Colonic mucosa (tissue), 4 donors: ENCODE data around the gene SPATA31C1. TPM values are rescaled to one million over a fixed set of nuclear protein-coding genes. Genes with fewer than 3 reads are reported as not detected.
A peak's percentile ranks its signal among the peaks of the same experiment; 100 is the strongest.

Experiments used
- DNase-seq: peaks from one replicate; pipeline ENCODE4 v3.0.0-alpha.2; 2020
- H3K27ac ChIP-seq: fragments of 200-600 bp; one replicate; pipeline ENCODE4 v1.8.0; 2021
- H3K27me3 ChIP-seq: fragments of 200-600 bp; one replicate; pipeline ENCODE4 v1.8.0; 2021
- H3K36me3 ChIP-seq: fragments of 200-600 bp; one replicate; pipeline ENCODE4 v1.8.0; 2021
- H3K4me1 ChIP-seq: fragments of 200-600 bp; one replicate; pipeline ENCODE4 v1.8.0; 2021; ENCODE audit warnings: mild to moderate bottlenecking
- H3K4me3 ChIP-seq: fragments of 200-600 bp; one replicate; pipeline ENCODE4 v1.8.0; 2021
- H3K9ac ChIP-seq, 2 donors: one replicate each; pipeline ENCODE4 v1.7.0; 2013; ENCODE audit warnings: control low read depth in 2 of 2, low read depth in 2 of 2, low read length in 2 of 2
- H3K9me3 ChIP-seq: fragments of 200-600 bp; one replicate; pipeline ENCODE4 v1.8.0; 2021
- CTCF ChIP-seq: fragments of 200-600 bp; IDR thresholded peaks from one replicate; pipeline ENCODE4 v1.8.0; 2022; ENCODE audit warnings: antibody characterized with exemption, mild to moderate bottlenecking
- intact Hi-C: fragments of 100-400 bp; cut with DNase I; formaldehyde crosslinking; loops from one replicate; pipeline ENCODE4 v1.14.1; 2022
- total RNA-seq, 2 donors: library from RNA; stranded (reverse); fragmentation: NEBNext Ultra II Directional in 1 of 2; extraction: Animal tissue kit (Norgen Biotek cat#: 25700) in 1 of 2; gene quantifications; one replicate each; pipeline ENCODE4 v1.2.1, GENCODE V29; 2021
- donor health status: healthy.
- donor health status: DM: no; HTN: no; CAD: no.
- donor health status: DM: no; HTN: no; CAD: no.

The SPATA31C1 gene
- total RNA-seq, 2 donors from 2014 or later = not detected

DNA sequence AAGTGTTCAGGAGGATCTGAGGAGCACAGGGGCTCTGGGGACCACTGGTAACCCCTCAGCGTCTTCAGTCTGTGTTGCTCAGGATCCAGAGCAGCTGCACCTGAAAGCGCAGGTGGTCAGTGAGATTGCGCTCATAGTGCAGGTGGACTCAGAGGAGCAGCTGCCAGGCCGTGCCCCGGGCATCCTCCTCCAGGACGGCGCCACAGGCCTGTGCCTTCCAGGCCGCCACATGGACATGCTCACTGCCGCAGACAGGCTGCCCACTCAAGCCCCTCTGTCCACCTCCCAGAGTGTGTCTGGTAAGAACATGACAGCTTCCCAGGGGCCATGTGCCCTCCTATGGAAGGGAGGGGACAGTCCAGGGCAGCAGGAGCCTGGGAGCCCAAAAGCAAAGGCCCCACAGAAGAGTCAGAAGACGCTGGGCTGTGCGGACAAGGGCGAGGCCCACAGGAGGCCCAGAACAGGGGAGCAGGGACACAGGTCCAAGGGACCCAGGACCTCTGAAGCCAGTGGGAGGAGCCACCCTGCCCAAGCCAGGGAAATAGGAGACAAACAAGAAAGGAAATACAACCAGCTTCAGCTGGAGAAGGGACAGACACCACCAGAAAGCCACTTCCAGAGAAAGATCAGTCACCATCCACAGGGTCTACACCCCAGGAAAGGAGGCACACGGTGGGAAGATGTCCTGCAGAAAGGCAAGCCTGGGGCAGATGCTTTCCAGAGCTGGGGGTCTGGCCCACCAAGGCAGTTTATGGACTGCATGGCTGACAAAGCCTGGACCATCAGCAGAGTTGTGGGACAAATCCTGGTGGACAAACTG lies 29.9 kb upstream of the SPATA31C1 start:
- no peak for TF ChIP-seq CTCF
- no peaks in the 10 kb centered on the region for H3K36me3 ChIP-seq
- DNase-seq = no peak
- no peak overlapping the region for H3K27ac ChIP-seq
- no peaks in the 10 kb centered on the region for H3K9me3 ChIP-seq
- no peak overlapping the region for H3K4me3 ChIP-seq
- no peaks in the 10 kb centered on the region for H3K27me3 ChIP-seq
- H3K4me1 ChIP-seq = no peaks in the 10 kb centered on the region
- intact Hi-C loops = loop anchor here (10.0 kb wide), 1 partner anchor 203 kb away; no protein-coding TSS in a partner anchor
- H3K9ac ChIP-seq = no peak overlapping the region

GRCh38 chr9:87888501-87888900 lies 29.3 kb upstream of the SPATA31C1 start:
- no peaks in the 10 kb centered on the region for H3K4me1 ChIP-seq
- H3K27me3 ChIP-seq = no peaks in the 10 kb centered on the region
- H3K4me3 ChIP-seq = no peak overlapping the region
- no peak overlapping the region for H3K27ac ChIP-seq
- H3K9me3 ChIP-seq = no peaks in the 10 kb centered on the region
- intact Hi-C loops = loop anchor here (10.0 kb wide), 1 partner anchor 204 kb away; no protein-coding TSS in a partner anchor
- TF ChIP-seq CTCF = no peak
- no peak overlapping the region for H3K9ac ChIP-seq
- DNase-seq = no peak
- H3K36me3 ChIP-seq = no peaks in the 10 kb centered on the region

- Histone ChIP-seq H3K9ac (no peak overlapping the region), H3K4me3 (no peak overlapping the region), H3K36me3 (no peaks in the 10 kb centered on the region), H3K27me3 (no peaks in the 10 kb centered on the region), H3K4me1 (no peaks in the 10 kb centered on the region), H3K9me3 (no peaks in the 10 kb centered on the region), H3K27ac (no peak overlapping the region)
- intact Hi-C loops = loop anchor here (10.0 kb wide), 1 partner anchor 204 kb away; no protein-coding TSS in a partner anchor
- TF ChIP-seq CTCF = no peak
- DNase-seq = no peak
Observed at GRCh38 chr9:87889065-87889881, 28.5 kb upstream of the SPATA31C1 start.

GRCh38 chr9:87889882-87890252 lies 27.9 kb upstream of the SPATA31C1 start:
- intact Hi-C loops = loop anchor here (10.0 kb wide), 1 partner anchor 205 kb away; no protein-coding TSS in a partner anchor
- no peaks in the 10 kb centered on the region for H3K36me3 ChIP-seq
- H3K27me3 ChIP-seq = no peaks in the 10 kb centered on the region
- DNase-seq = peak; percentile 15
- no peak for TF ChIP-seq CTCF
- H3K4me1 ChIP-seq = no peaks in the 10 kb centered on the region
- no peak overlapping the region for H3K27ac ChIP-seq
- no peak overlapping the region for H3K9ac ChIP-seq
- no peaks in the 10 kb centered on the region for H3K9me3 ChIP-seq
- no peak overlapping the region for H3K4me3 ChIP-seq

DNA sequence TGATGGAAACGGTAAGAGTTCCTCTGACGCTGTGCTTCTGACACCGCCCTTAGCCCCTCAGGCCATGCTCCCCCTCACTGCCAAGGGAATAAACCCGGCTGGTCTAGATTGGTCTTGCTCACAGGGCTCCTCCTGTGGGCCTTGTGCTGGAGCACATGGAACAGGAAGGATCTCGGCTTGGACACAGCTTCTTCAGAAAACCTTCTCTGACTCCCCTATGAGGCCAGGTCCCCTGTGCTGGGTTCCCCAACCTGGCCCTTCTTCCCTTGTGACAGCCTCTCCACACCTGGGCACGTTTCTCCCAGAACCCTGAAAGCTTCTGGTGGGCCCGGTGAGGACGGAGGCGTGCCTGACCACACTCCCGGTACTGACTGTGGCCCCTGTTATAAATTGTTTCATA lies 26.9 kb upstream of the SPATA31C1 start:
- Histone ChIP-seq H3K27me3 (no peaks in the 10 kb centered on the region), H3K36me3 (no peaks in the 10 kb centered on the region), H3K9me3 (no peaks in the 10 kb centered on the region), H3K4me3 (no peak overlapping the region), H3K27ac (no peak overlapping the region), H3K4me1 (no peaks in the 10 kb centered on the region), H3K9ac (no peak overlapping the region)
- TF ChIP-seq CTCF = no peak
- intact Hi-C loops = no loop called here
- no peak for DNase-seq
